Measurements from ENCODE around the gene SLC43A1. TPM values are rescaled to one million over a fixed set of nuclear protein-coding genes. Genes with fewer than 3 reads are reported as not detected.

Gene SLC43A1
- total RNA-seq, 1 experiment from 2014 or later, result 10.1 TPM

Small RNA genes within 50 kb of the gene (small RNA-seq; reads per million reads assigned to genes)
- 0 reads per million in 2 experiments for gene RN7SL605P
- 0 to 0.05 reads per million in 2 experiments for gene RNA5SP341

Other genes starting within 250 kb of the SLC43A1 start
- 8.1 and 9.0 TPM in 2 replicates for gene TNKS1BP1, start 190.8 kb downstream of the SLC43A1 start, total RNA-seq (2014; rRNA removed; shearing (Covaris generic))
- gene SSRP1, start 179.8 kb downstream of the SLC43A1 start, total RNA-seq (2014; rRNA removed; shearing (Covaris generic)), result 71.2 and 76.2 TPM in 2 replicates
- not detected in 2 replicates for gene P2RX3, start 177.3 kb downstream of the SLC43A1 start, total RNA-seq (2014; rRNA removed; shearing (Covaris generic))
- not detected in 2 replicates for gene PRG3, start 134.6 kb downstream of the SLC43A1 start, total RNA-seq (2014; rRNA removed; shearing (Covaris generic))
- gene PRG2, start 125.1 kb downstream of the SLC43A1 start, total RNA-seq (2014; rRNA removed; shearing (Covaris generic)), result not detected in 2 replicates
- 30.6 and 37.0 TPM in 2 replicates for gene SLC43A3, start 88.6 kb downstream of the SLC43A1 start, total RNA-seq (2014; rRNA removed; shearing (Covaris generic))
- gene RTN4RL2, start 55.2 kb downstream of the SLC43A1 start, total RNA-seq (2014; rRNA removed; shearing (Covaris generic)), result 0.29 and 1.1 TPM in 2 replicates
- gene TIMM10, start 15.1 kb upstream of the SLC43A1 start, total RNA-seq (2014; rRNA removed; shearing (Covaris generic)), result 48.5 and 51.6 TPM in 2 replicates
- gene SMTNL1, start 21.9 kb upstream of the SLC43A1 start, total RNA-seq (2014; rRNA removed; shearing (Covaris generic)), result not detected in 2 replicates
- 17.0 and 22.4 TPM in 2 replicates for gene UBE2L6, start 52.0 kb upstream of the SLC43A1 start, total RNA-seq (2014; rRNA removed; shearing (Covaris generic))
- gene SERPING1, start 82.0 kb upstream of the SLC43A1 start, total RNA-seq (2014; rRNA removed; shearing (Covaris generic)), result not detected in 2 replicates
- gene YPEL4, start 134.2 kb upstream of the SLC43A1 start, total RNA-seq (2014; rRNA removed; shearing (Covaris generic)), result 4.5 and 5.3 TPM in 2 replicates
- 17.8 and 19.2 TPM in 2 replicates for gene CLP1, start 142.1 kb upstream of the SLC43A1 start, total RNA-seq (2014; rRNA removed; shearing (Covaris generic))
- gene ZDHHC5, start 152.4 kb upstream of the SLC43A1 start, total RNA-seq (2014; rRNA removed; shearing (Covaris generic)), result 28.7 and 30.4 TPM in 2 replicates
- 14.1 and 20.3 TPM in 2 replicates for gene MED19, start 196.5 kb upstream of the SLC43A1 start, total RNA-seq (2014; rRNA removed; shearing (Covaris generic))
- 238 and 245 TPM in 2 replicates for gene TMX2, start 196.9 kb upstream of the SLC43A1 start, total RNA-seq (2014; rRNA removed; shearing (Covaris generic))
- gene SELENOH, start 225.8 kb upstream of the SLC43A1 start, total RNA-seq (2014; rRNA removed; shearing (Covaris generic)), result 171 and 183 TPM in 2 replicates
- gene BTBD18, start 236.1 kb upstream of the SLC43A1 start, total RNA-seq (2014; rRNA removed; shearing (Covaris generic)), result not detected in 2 replicates
- gene CTNND1, start 246.1 kb upstream of the SLC43A1 start, total RNA-seq (2014; rRNA removed; shearing (Covaris generic)), result 51.6 and 53.8 TPM in 2 replicates